HAP-1 (cell line): Measurements from ENCODE around the gene MRPL14.

Experiments
- DNase-seq, 2 experiments: peaks; one replicate each; pipeline ENCODE4 v3.0.0-alpha.2; 2016 to 2020; ENCODE audit warnings: low spot score in 2 of 2
- H3K27me3 ChIP-seq: fragments of 250-450 bp; sonication (Bioruptor Pico); 2 replicates; pipeline ENCODE4 v1.5.1; 2020; ENCODE audit warnings: low read depth, mild to moderate bottlenecking, moderate library complexity
- H3K36me3 ChIP-seq: fragments of 250-450 bp; sonication (Bioruptor Pico); replicated peaks from 2 replicates; pipeline ENCODE4 v1.5.1; 2020; ENCODE audit warnings: mild to moderate bottlenecking
- H3K4me1 ChIP-seq: fragments of 250-450 bp; sonication (Bioruptor Pico); 2 replicates; pipeline ENCODE4 v1.5.1; 2020; ENCODE audit warnings: mild to moderate bottlenecking
- H3K4me3 ChIP-seq: fragments of 250-450 bp; sonication (Bioruptor Pico); 2 replicates; pipeline ENCODE4 v1.5.1; 2020; ENCODE audit warnings: mild to moderate bottlenecking, moderate library complexity
- H3K9me3 ChIP-seq: fragments of 250-450 bp; sonication (Bioruptor Pico); 2 replicates; pipeline ENCODE4 v1.5.1; 2020; ENCODE audit warnings: mild to moderate bottlenecking, moderate library complexity
- in situ Hi-C: fragments of 300-500 bp; cut with MboI; formaldehyde crosslinking; loops from 3 replicates; pipeline ENCODE4 v1.14.3; 2020; ENCODE audit warnings: low sequenced_read_pairs, inconsistent platforms, mixed read lengths

Gene MRPL14

DNA sequence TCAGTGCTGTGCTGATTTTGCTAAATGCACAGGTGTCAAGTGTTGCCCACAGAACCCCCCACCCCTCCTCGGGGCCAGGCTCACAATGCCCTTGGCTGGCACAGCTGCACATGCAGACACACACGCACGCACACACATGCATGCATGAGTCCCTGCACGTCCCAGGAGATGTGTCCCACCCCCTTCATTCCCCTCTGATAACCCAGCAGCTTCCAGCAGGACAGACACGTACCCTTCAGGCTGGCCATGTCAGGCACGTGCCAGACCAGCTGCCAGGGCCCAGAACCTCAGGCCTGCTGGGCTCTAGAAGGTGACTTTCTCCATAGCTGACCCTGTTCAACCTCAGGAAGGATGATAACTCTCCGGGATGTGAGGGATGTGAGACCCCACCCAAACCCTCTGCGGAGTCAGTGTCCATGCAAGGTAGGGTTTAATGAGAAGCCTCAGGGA is 44.4 kb downstream of the MRPL14 start:
- Histone ChIP-seq H3K27me3 (no peaks in the 10 kb centered on the region), H3K9me3 (no peaks in the 10 kb centered on the region), H3K36me3 (no peaks in the 10 kb centered on the region), H3K4me1 (no peaks in the 10 kb centered on the region), H3K4me3 (no peak overlapping the region)
- in situ Hi-C loops = loop anchor here (25.0 kb wide), 1 partner anchor 421 kb away; no protein-coding TSS in a partner anchor
- no peak for DNase-seq

DNA sequence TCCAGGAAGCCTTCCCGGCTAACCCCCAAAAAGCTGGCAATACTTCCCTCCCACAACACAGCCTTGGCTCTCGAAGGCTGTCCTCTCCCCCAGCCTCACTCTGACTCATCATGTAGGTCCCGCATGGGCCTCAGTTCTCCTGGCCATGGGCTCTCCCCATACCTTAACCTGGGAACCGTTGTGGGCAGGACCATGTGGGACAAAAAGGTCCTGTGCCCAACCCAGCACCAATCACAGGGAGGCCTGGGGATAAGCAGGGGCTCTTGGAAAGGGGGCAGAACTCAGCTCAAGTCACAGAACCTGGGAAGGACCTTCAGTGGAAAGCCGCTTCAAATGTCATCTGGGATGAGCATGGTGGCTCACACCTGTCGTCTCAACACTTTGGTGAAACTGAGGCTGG is 45.5 kb downstream of the MRPL14 start:
- Histone ChIP-seq H3K4me3 (no peak overlapping the region), H3K4me1 (no peaks in the 10 kb centered on the region), H3K36me3 (no peaks in the 10 kb centered on the region), H3K27me3 (no peaks in the 10 kb centered on the region), H3K9me3 (no peaks in the 10 kb centered on the region)
- DNase-seq = no peak
- in situ Hi-C loops = loop anchor here (25.0 kb wide), 1 partner anchor 419 kb away; no protein-coding TSS in a partner anchor

GRCh38 chr6:44080561-44081521 is 46.4 kb downstream of the MRPL14 start:
- peaks cover 6% of the 10 kb centered on the region; the same call in 1 of the 2 replicates for H3K4me1 ChIP-seq
- H3K4me3 ChIP-seq = no peak overlapping the region
- in situ Hi-C loops = loop anchor here (25.0 kb wide), 1 partner anchor 419 kb away; no protein-coding TSS in a partner anchor

GRCh38 chr6:44079672-44080071 is 47.6 kb downstream of the MRPL14 start:
- Histone ChIP-seq H3K27me3 (no peaks in the 10 kb centered on the region), H3K4me1 (peaks cover 6% of the 10 kb centered on the region; the same call in 1 of the 2 replicates), H3K9me3 (no peaks in the 10 kb centered on the region), H3K4me3 (no peak overlapping the region), H3K36me3 (no peaks in the 10 kb centered on the region)
- in situ Hi-C loops = loop anchor here (25.0 kb wide), 1 partner anchor 417 kb away; no protein-coding TSS in a partner anchor
- no peak for DNase-seq

More at GRCh38 chr6:44080561-44081521, 46.4 kb downstream of the MRPL14 start:
- H3K9me3 ChIP-seq = no peaks in the 10 kb centered on the region
- no peak for DNase-seq
- no peaks in the 10 kb centered on the region for H3K36me3 ChIP-seq
- no peaks in the 10 kb centered on the region for H3K27me3 ChIP-seq

GRCh38 chr6:44078827-44079671 is 48.2 kb downstream of the MRPL14 start:
- Histone ChIP-seq H3K9me3 (no peaks in the 10 kb centered on the region), H3K36me3 (no peaks in the 10 kb centered on the region), H3K4me3 (no peak overlapping the region), H3K27me3 (no peaks in the 10 kb centered on the region), H3K4me1 (peaks cover 6% of the 10 kb centered on the region; the same call in 1 of the 2 replicates)
- DNase-seq = peak; percentile 67 to 85
- in situ Hi-C loops = loop anchor here (25.0 kb wide), 1 partner anchor 417 kb away; no protein-coding TSS in a partner anchor

DNA sequence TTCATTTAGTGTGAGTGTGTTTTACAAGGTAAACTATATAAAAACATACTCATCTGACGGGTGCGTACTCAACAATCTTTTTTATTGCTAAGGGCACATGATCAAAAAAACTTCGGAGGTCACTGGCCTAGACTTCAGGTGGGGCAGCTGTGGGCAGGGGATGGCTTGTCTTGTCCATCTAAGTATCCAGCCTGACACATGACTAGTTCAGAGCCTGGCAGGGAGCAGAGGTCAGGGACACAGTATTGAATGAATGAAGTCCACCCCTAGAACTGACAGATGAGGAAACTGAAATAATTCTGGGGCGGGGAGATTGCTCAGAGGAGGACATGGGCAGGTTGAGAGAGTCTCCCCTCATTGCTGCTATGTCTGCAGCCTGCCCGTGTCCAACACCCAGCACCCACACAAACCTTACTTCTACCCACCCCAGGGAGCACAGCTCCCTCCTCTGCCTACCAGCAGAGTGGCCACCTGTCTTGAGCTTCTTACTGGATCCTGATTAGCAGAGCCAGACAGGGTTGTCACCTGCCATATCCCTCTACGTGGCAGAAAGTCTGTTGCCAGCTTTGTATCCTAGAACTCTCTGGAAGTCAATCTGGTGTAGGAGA is 48.9 kb downstream of the MRPL14 start:
- peaks cover 11% of the 10 kb centered on the region; the same call in 1 of the 2 replicates for H3K4me1 ChIP-seq
- no peak for DNase-seq
- in situ Hi-C loops = loop anchor here (25.0 kb wide), 1 partner anchor 416 kb away; no protein-coding TSS in a partner anchor
- no peaks in the 10 kb centered on the region for H3K9me3 ChIP-seq
- no peak overlapping the region for H3K4me3 ChIP-seq
- no peaks in the 10 kb centered on the region for H3K27me3 ChIP-seq
- no peaks in the 10 kb centered on the region for H3K36me3 ChIP-seq

DNA sequence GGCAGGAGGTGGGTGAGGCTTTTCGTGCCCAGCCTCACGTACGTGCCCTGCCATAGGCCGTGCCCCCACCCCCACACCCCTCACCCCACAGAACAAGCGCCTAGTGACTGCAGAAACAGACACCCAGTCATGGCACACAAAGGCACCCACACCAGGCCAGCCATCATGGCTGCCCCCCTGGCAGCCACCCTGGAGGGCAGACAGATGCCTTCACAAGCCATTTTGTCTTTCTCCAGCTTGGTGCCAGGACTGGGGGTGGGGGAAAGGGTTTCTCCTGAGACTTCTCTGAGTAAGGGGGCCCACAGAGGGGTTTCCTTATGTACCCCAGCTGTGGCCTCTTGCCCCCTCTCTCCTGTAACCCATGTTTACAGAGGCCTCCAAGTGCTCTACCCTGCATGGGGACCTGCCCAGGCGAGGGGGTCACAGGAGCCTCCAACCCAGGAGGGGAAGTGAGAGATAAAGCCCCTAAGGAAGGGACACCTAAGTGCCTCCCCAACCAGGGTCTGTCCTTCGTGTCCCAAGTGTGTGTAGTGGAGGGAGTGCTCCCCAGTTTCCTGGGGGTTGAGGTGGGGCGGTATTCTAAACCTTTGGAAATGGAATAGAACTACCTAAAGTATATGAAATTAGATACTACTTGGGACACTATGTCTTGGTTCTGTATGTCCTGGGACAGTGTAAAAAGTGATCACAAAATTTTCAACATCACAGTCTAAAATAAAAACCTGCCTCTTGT is 49.9 kb downstream of the MRPL14 start:
- no peaks in the 10 kb centered on the region for H3K27me3 ChIP-seq
- H3K4me3 ChIP-seq = no peak overlapping the region
- peaks cover 14% of the 10 kb centered on the region for H3K4me1 ChIP-seq
- in situ Hi-C loops = loop anchor here (25.0 kb wide), 1 partner anchor 415 kb away; no protein-coding TSS in a partner anchor
- H3K9me3 ChIP-seq = no peaks in the 10 kb centered on the region
- DNase-seq = no peak
- H3K36me3 ChIP-seq = no peaks in the 10 kb centered on the region

DNA sequence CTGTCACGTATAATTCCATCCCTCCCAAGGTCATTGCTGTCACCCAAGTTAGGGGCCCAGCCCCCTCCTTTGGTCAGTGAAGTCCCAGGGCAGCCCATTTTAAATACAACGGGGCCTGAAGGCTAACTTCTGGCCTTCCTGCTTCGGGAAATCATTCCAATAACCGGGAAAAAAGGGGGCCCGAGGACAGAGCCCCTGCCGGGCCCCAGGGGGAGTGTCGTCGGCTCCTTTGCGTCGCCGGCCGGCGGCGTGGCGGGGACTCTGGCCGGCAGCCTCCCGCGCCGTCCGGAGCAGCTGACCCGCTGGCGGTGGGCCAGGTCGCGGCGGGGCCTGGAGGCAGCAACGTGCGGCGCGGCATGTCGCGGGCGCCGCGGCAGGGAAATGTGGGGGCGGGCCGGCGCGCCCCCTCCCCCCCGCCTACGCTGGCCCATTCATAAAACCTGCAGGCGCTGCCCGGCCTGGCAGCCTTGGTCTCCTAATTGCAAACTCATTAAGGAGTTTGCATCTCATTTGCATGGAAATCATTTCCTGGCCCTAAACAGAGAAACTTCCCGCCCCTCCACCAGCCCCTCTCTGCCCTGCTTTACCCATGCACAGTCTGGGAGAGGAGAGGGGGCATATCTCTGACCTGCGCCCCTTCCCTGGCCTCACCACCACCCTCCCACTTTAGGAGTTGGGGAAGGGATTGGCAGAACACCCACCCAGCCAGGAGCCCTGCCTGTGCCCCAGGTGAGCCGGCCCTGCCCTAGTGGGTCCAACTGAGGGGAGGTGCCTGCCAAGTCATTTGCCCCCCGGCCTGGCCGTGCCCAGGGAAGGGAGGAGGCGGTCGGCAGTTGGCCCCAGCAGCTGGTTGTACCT is 50.7 kb downstream of the MRPL14 start:
- H3K27me3 ChIP-seq = no peaks in the 10 kb centered on the region
- H3K9me3 ChIP-seq = no peaks in the 10 kb centered on the region
- DNase-seq = peak in 1 of 2 experiments; percentile 57
- in situ Hi-C loops = loop anchor here (25.0 kb wide), 1 partner anchor 414 kb away; no protein-coding TSS in a partner anchor
- H3K4me3 ChIP-seq = no peak overlapping the region
- H3K36me3 ChIP-seq = no peaks in the 10 kb centered on the region
- peaks cover 14% of the 10 kb centered on the region for H3K4me1 ChIP-seq

DNA sequence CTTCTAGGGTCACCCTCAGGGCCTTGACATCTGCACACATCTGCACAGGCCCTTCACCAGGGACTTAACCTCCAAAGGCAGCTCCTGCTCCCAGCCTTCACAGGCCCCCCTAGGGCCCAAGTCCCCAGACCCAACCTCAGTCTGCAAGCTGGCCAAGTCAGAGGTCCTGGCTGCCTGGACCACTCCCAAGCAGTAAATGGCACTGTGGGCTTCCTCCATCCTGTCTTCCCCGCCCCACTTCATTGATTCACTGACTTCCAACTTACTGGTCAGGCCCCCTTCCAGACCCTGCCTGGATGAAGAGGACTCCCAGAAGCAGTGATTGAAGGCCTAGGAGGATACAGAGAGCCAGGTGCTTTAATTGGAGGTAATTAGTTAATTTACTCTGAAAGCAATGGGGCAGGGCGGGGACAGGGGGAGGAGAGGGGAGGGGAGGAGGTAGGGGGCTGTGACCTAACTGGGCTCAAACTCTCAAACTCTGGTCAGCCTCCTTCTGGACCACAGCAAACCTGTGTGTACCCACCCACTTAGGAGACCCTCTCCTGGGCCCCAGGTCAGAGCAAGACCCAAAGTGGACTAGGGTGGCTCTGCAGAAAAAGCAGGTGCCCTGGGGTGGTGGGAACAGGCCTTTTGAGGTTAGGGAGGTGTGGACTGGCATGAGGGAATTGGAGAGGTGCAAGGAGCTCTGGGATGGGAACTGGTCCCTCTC is 51.5 kb downstream of the MRPL14 start:
- Histone ChIP-seq H3K9me3 (no peaks in the 10 kb centered on the region), H3K27me3 (no peaks in the 10 kb centered on the region), H3K4me1 (peaks cover 14% of the 10 kb centered on the region), H3K36me3 (no peaks in the 10 kb centered on the region), H3K4me3 (no peak overlapping the region)
- no peak for DNase-seq
- in situ Hi-C loops = loop anchor here (25.0 kb wide), 1 partner anchor 414 kb away; no protein-coding TSS in a partner anchor

DNA sequence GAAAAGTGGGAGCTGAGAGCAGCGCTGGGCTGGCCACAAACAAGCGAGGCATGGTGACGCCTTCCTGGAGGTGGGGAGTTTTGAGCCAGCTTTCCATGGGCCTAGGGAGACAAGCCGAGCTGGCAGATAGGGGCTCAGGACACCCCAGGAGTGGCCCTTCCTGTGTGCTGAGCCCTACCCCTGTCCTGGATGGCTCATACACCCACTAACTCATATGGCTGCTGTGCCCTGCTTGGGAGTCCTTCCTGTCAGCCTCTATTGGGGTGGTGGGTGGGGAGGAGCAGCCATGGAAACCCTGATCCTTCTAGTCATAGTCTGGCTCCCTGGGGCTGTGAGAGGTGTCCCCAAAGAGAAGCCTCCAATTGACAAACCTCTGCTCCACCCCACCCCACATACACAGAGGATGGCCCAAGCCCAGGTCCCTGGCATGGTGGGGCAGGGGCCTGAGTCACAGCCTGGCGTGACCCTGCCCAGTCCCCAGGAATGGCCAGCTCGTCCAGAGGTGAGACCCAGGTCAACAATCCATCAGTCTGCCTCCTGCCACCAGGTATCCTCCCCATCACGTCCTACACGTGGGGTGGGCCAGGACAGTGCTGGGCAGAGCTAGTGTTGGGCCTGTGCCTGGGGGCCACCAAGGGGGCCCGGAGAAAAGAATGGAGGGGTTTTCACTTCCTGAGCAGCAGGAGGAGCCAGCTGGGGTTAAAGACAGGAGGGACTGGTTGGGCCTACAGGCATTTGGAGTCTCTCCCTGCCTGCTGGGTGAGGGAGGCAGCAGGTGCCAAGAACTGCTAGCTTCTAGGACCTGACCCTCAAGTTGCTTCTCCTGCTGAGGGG is 52.2 kb downstream of the MRPL14 start:
- Histone ChIP-seq H3K27me3 (no peaks in the 10 kb centered on the region), H3K9me3 (no peaks in the 10 kb centered on the region), H3K36me3 (no peaks in the 10 kb centered on the region), H3K4me1 (peaks cover 14% of the 10 kb centered on the region), H3K4me3 (no peak overlapping the region)
- in situ Hi-C loops = loop anchor here (5.0 to 25.0 kb wide), 2 partner anchors 303 to 413 kb away; partner anchors contain the start of gene VEGFA
- no peak for DNase-seq

- Histone ChIP-seq H3K36me3 (no peaks in the 10 kb centered on the region), H3K27me3 (no peaks in the 10 kb centered on the region), H3K9me3 (no peaks in the 10 kb centered on the region), H3K4me1 (peaks cover 14% of the 10 kb centered on the region), H3K4me3 (no peak overlapping the region)
- in situ Hi-C loops = loop anchor here (5.0 kb wide), 1 partner anchor 302 kb away; the partner anchor contains the start of gene VEGFA
- peak; percentile 63 to 81 for DNase-seq
Observed at GRCh38 chr6:44074439-44074812, 52.8 kb downstream of the MRPL14 start.
